GM21423 (cell line): Measurements from ENCODE around the gene ADM2.
A peak's percentile ranks its signal among the peaks of the same experiment; 100 is the strongest.

Experiments used
- ATAC-seq: cut with Tn5 transposase; IDR thresholded peaks from one replicate; pipeline ENCODE4 v1.9.1; 2021; ENCODE audit warnings: mild to moderate bottlenecking, moderate library complexity; ENCODE audit not compliant: unreplicated experiment

The ADM2 gene

DNA sequence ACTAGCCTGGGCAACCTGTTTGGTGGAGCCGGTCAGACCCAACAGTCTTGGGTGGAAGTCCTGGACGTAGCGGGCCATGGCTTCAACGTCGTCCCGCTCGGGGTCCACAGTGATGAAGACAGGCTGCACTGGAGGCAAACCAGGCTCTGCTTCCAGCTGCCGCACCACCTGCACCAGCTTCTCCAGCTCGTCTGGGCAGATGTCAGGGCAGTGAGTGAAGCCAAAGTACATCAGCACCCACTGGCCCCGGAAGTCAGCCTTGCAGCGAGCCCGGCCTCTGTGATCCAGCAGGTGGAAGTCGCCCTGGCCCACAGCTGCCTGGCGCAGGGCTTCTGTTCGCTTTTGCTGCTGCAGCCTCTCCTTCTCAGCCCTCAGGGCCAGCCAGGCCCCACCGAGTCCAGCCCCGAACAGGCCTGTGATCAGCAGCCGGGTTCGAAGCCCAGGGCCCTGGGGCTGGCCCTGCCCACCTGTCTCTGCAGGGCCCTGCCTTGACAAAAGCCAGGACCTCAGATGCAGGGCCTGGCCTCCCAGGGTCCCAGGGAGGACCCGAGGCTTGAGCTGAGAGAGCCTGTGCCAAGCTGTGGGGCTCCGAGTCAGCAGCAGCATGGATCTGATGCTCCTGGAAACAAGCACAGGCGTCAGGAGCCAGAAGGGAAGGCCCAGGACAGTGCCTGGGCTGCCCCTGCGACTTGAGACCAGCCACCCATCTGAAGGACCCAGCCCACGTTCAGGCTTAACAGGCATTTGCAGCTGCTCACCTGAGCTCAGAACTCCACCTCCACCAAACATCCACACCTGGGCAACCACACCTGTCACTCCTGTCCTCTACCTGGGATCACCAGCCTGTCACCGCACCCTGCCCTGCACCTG is 42.7 kb downstream of the ADM2 start:
- no peak for ATAC-seq

DNA sequence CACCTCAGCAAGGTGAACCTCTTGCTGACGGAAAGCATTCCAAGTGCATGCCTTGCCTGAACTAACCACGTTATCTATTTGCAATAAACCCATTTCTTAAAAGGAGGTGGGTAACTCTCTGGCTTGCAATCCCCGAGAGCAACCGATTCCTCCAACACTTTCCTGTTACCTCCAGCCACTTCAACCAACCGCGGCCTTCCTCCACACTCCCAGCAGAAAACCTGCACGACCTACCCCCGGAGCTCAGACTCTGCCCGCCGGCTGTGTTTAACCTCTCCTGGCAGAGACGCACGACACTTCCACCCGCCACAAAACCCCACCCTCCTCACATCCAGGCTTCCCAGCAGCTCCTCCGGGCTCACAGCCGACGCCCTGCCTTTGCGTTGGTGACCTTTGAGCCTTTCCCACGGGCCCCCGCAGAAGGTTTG is 43.3 kb downstream of the ADM2 start:
- ATAC-seq: no peak

GRCh38 chr22:50525104-50525857 is 43.9 kb downstream of the ADM2 start, which contains the start of gene SCO2:
Gene SCO2, minus strand, starts transcription at chr22:50525598. Its CDS starts 1,187 bp downstream, at chr22:50524411.
- peak; percentile 43 for ATAC-seq

DNA sequence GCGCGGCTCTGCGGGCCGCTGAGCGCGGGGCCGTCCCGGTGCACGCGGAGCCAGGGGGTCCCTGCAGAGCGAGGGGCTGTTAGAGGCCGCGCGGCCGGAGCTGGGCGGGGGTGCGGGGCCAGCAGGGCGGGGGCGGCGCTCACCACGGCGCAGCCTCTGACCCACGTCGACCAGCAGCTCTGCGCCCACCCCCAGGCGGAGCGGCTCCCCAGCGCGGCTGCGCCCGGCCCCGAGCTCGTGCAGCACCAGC is 44.4 kb downstream of the ADM2 start:
- ATAC-seq: no peak

- ATAC-seq: peak; percentile 22
Measured at GRCh38 chr22:50526108-50526833, 44.9 kb downstream of the ADM2 start.

- ATAC-seq: no peak
Measured at GRCh38 chr22:50526834-50527801, 45.8 kb downstream of the ADM2 start.

- no peak for ATAC-seq
Measured at GRCh38 chr22:50527921-50528681, 46.8 kb downstream of the ADM2 start.

- ATAC-seq: no peak
Measured at GRCh38 chr22:50528682-50529415, 47.5 kb downstream of the ADM2 start.

DNA sequence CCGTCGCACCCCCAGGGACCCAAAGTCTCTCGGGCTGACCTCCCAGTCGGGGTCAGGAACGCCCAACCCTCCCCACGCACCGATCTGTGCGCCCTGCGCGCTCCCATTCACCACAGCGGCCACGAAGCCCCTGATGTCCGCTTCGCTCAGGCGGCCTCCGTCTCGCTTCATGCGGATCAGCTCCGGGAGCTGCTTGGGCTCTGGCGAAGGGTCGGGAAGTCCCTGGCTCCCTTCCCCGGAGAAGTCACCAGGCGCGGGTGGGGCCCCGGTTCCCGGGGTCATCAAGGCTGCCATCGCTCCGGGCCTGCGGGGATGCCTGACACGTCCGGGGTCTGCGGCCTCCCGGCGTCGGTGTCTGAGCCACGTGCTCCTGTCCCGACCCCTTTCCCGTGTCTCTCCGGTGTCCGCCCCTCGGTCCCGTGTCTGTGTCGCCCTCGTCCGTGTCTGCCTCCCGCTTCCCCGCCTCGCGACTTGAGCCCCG is 48.1 kb downstream of the ADM2 start:
- ATAC-seq: no peak

GRCh38 chr22:50529897-50530579 is 48.7 kb downstream of the ADM2 start, which contains the start of gene TYMP:
Gene TYMP, minus strand, starts transcription at chr22:50530012. Its CDS starts 303 bp downstream, at chr22:50529709.
- ATAC-seq: no peak

GRCh38 chr22:50530580-50530876 is 49.2 kb downstream of the ADM2 start:
- ATAC-seq: no peak

DNA sequence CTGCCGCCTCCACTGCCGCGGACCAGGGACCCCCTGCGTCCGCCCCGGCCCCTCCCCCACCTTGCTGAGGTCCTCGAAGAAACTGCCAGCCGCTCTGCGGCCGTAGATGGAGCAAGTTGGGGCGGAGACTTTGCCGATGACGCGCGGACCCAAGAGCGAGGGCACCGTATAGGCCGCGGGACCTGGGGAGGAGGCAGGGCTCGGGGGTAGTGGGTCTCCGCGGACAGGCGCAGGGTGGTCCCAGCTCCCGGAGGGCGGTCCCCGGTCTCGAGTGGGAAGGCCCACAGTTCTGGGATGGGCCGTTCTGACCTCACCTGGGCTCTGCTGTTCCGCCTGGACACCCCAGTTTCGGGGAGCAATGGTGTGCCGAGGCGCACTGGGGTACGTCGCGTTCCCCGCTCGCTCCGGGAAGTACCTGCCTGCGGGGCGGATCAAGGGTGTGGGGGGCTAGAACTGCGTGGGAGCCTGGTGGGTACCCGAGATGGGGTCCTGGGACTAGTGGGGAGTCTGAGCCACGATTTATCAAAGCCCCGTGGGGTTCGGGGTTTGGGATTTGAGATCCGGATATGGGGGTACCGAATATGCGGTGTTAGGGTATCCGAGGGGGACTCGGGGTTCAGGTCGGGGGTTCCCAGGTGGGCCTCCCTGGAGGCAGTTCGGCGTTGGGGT is 49.7 kb downstream of the ADM2 start:
- ATAC-seq: peak; percentile 25

- ATAC-seq: no peak
Measured at GRCh38 chr22:50531546-50531961, 50.2 kb downstream of the ADM2 start.

DNA sequence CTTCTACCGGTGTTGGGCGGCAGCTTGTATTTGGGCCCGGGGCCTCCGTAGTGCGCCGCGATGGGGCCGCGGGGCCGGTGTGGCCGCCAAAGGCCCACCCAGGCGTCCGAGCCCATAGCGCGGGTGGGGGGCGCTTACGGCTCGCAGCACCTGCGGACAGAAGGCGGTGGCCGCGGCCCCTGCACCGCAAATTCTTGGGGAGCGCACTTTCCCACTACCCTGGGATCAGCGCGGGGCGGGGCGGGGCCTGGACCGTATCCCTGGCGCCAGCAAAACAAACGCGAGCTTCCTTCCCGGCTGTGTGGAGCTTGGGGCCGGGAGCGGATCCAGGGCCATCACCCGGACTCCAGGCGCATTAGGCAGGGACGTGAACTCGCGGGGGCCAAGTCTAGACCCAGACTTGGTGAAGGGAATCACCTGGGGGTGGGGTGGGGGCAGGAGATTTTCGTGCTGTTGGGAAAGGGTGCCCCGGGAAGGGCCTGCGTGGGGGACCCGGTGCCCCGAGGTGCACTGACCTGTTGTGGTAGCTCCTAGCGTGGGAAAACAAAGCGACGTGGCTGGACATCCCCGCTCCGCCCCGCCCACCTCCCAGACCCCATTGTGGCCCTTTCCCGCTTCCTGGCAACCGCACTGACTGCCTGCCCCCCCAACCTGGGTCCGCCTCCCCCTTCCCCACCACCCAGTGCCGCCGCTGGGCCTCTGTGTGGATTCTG is 50.8 kb downstream of the ADM2 start:
- no peak for ATAC-seq

- ATAC-seq: no peak
Measured at GRCh38 chr22:50532824-50533796, 51.8 kb downstream of the ADM2 start.
